Uterus (tissue), 4 donors: ENCODE data around the gene COL26A1. TPM values are rescaled to one million over a fixed set of nuclear protein-coding genes. Genes with fewer than 3 reads are reported as not detected.

Source experiments
- DNase-seq, 2 donors: peaks; one replicate each; pipeline ENCODE4 v3.0.0-alpha.2; 2019 to 2020
- H3K27ac ChIP-seq, 2 donors: fragments of 200-600 bp; sonication (generic); 1 replicate in 1 of 2; 2 replicates in 1 of 2; pipeline ENCODE4 v1.5.1; 2016 to 2018
- H3K27me3 ChIP-seq, 2 donors: fragments of 200-600 bp; sonication (generic); one replicate each; pipeline ENCODE4 v1.5.1; 2018 to 2019; ENCODE audit warnings: control low read depth in 1 of 2
- H3K36me3 ChIP-seq, 2 donors: fragments of 200-600 bp; sonication (generic); one replicate each; pipeline ENCODE4 v1.5.1; 2019; ENCODE audit warnings: control low read depth in 1 of 2
- H3K4me1 ChIP-seq, 2 donors: fragments of 200-600 bp; sonication (generic); one replicate each; pipeline ENCODE4 v1.5.1; 2018 to 2019; ENCODE audit warnings: control low read depth in 1 of 2
- H3K4me3 ChIP-seq, 2 donors: fragments of 200-600 bp; sonication (generic); 1 replicate in 1 of 2; 2 replicates in 1 of 2; pipeline ENCODE4 v1.5.1; 2018 to 2019; ENCODE audit warnings: mild to moderate bottlenecking in 1 of 2
- H3K9me3 ChIP-seq, 2 donors: fragments of 200-600 bp; sonication (generic); one replicate each; pipeline ENCODE4 v1.5.1; 2019; ENCODE audit warnings: control low read depth in 1 of 2
- CTCF ChIP-seq, 4 experiments: fragments of 200-600 bp in 2 of 4; fragments of 450-650 bp in 2 of 4; sonication (generic) in 2 of 4; IDR thresholded peaks; one replicate each; pipeline ENCODE4 v1.5.1; 2016 to 2019; ENCODE audit warnings: antibody characterized with exemption in 4 of 4, mild to moderate bottlenecking in 2 of 4, moderate library complexity in 1 of 4
- POLR2A ChIP-seq, 2 donors: fragments of 450-650 bp; IDR thresholded peaks; one replicate each; pipeline ENCODE4 v1.6.1; 2016; ENCODE audit warnings: antibody characterized with exemption in 2 of 2, mild to moderate bottlenecking in 1 of 2, moderate library complexity in 1 of 2
- intact Hi-C: fragments of 100-400 bp; cut with DNase I; formaldehyde crosslinking; loops from one replicate; pipeline ENCODE4 v1.15.1; 2023; ENCODE audit warnings: low total_unique reads
- total RNA-seq, 4 donors: library from RNA; depleted of rRNA in 3 of 4; stranded (reverse); fragments of >200 nt in 3 of 4; gene quantifications; one replicate each; pipeline versions ENCODE4 v1.1.0 to v1.2.4, GENCODE V29; 2014 to 2023
- donor health status: DM: yes; HTN: yes; CAD: no.

The COL26A1 gene
- total RNA-seq, 4 donors from 2014 or later: 0.30 to 11.8 TPM; not detected in 2

GRCh38 chr7:101442426-101443070, 79.9 kb downstream of the COL26A1 start:
- no peaks in the 10 kb centered on the region for H3K36me3 ChIP-seq
- H3K4me1 ChIP-seq: no peaks in the 10 kb centered on the region
- no peaks in the 10 kb centered on the region for H3K9me3 ChIP-seq
- TF ChIP-seq CTCF (IDR thresholded peaks at IDR 0.05): no peak
- TF ChIP-seq POLR2A (IDR thresholded peaks at IDR 0.05): no peak
- DNase-seq: no peak
- no peaks in the 10 kb centered on the region for H3K27me3 ChIP-seq
- H3K4me3 ChIP-seq: no peak overlapping the region
- intact Hi-C loops: no loop called here
- no peak overlapping the region for H3K27ac ChIP-seq

GRCh38 chr7:101450064-101450463, 87.4 kb downstream of the COL26A1 start:
- TF ChIP-seq CTCF (IDR thresholded peaks at IDR 0.05) (no peak), POLR2A (IDR thresholded peaks at IDR 0.05) (no peak)
- Histone ChIP-seq H3K4me3 (no peak overlapping the region), H3K27ac (no peak overlapping the region), H3K36me3 (no peaks in the 10 kb centered on the region), H3K27me3 (no peaks in the 10 kb centered on the region), H3K9me3 (no peaks in the 10 kb centered on the region), H3K4me1 (no peaks in the 10 kb centered on the region)
- no peak for DNase-seq
- intact Hi-C loops: no loop called here

GRCh38 chr7:101453617-101454016, 90.9 kb downstream of the COL26A1 start:
- Histone ChIP-seq H3K4me3 (no peak overlapping the region), H3K27me3 (no peaks in the 10 kb centered on the region), H3K27ac (no peak overlapping the region), H3K36me3 (no peaks in the 10 kb centered on the region), H3K9me3 (no peaks in the 10 kb centered on the region), H3K4me1 (no peaks in the 10 kb centered on the region)
- intact Hi-C loops: no loop called here
- DNase-seq: no peak
- TF ChIP-seq POLR2A (IDR thresholded peaks at IDR 0.05) (no peak), CTCF (IDR thresholded peaks at IDR 0.05) (no peak)

- TF ChIP-seq CTCF (IDR thresholded peaks at IDR 0.05): no peak
- TF ChIP-seq POLR2A (IDR thresholded peaks at IDR 0.05): no peak
- Histone ChIP-seq H3K27me3 (no peaks in the 10 kb centered on the region), H3K9me3 (no peaks in the 10 kb centered on the region), H3K4me3 (no peak overlapping the region), H3K27ac (no peak overlapping the region), H3K4me1 (no peaks in the 10 kb centered on the region), H3K36me3 (no peaks in the 10 kb centered on the region)
- intact Hi-C loops: no loop called here
- DNase-seq: no peak
Observed at GRCh38 chr7:101457001-101457750, 94.5 kb downstream of the COL26A1 start.

GRCh38 chr7:101465131-101465530, 102.5 kb downstream of the COL26A1 start:
- Histone ChIP-seq H3K9me3 (no peaks in the 10 kb centered on the region), H3K4me3 (no peak overlapping the region), H3K27me3 (no peaks in the 10 kb centered on the region), H3K4me1 (no peaks in the 10 kb centered on the region), H3K36me3 (no peaks in the 10 kb centered on the region), H3K27ac (no peak overlapping the region)
- intact Hi-C loops: no loop called here
- DNase-seq: no peak
- TF ChIP-seq POLR2A (IDR thresholded peaks at IDR 0.05) (no peak), CTCF (IDR thresholded peaks at IDR 0.05) (no peak)
